Measurements from ENCODE around the gene SNRNP40. TPM values are rescaled to one million over a fixed set of nuclear protein-coding genes. Genes with fewer than 3 reads are reported as not detected.

SNRNP40 gene
- total and polyA plus RNA-seq, 2 of the 13 experiments (the other 11 are each of a cell fraction or from before 2014, with no cell fraction given) = 51.0 to 147 TPM

GRCh38 chr1:31227891-31228568 is 68.6 kb downstream of the SNRNP40 start:
- CTCF ChIA-PET (ENCODE audit: low intra/inter-chr PET ratio, low total read pairs) = no interaction called here
- H3K27ac ChIP-seq (ENCODE audit: extremely low read length, insufficient read depth, low read length) = no peak overlapping the region
- H3K9me3 ChIP-seq (ENCODE audit: low read length) = no peaks in the 10 kb centered on the region
- WGBS (ENCODE audit: low lambda C conversion rate) = 46% methylated on average over 4 of the region's 5 CpGs
- H3K79me2 ChIP-seq (ENCODE audit: insufficient read depth, low read length) = no peaks in the 10 kb centered on the region
- H3K27me3 ChIP-seq (ENCODE audit: control insufficient read depth in 1 of 2, insufficient read depth in 2 of 2, low read length in 2 of 2) = peaks cover 0 to 3% of the 10 kb centered on the region in 2 experiments; a peak in 1 of 5 replicates
- intact Hi-C loops (cut with micrococcal nuclease; ENCODE audit: unreplicated experiment) (no loop called here), in situ Hi-C loops (cut with HindIII; ENCODE audit: extremely low pct_ligation_motif_present, low pct_unique_long_range_greater_than_20kb) (no loop called here)
- no peak for DNase-seq (ENCODE audit: low spot score)
- ATAC-seq = no peak
- no peak for TF ChIP-seq TCF7L2 (IDR thresholded peaks at IDR 0.05; ENCODE audit: low read depth, low read length)
- no peak for TF ChIP-seq ZNF20 (CRISPR knock-in tag; IDR thresholded peaks at IDR 0.05)
- TF ChIP-seq HMGXB3 (CRISPR knock-in tag; IDR thresholded peaks at IDR 0.05; ENCODE audit: borderline replicate concordance) = no peak
- no peak for TF ChIP-seq PLSCR1 (CRISPR knock-in tag; IDR thresholded peaks at IDR 0.05; ENCODE audit: borderline replicate concordance)
- no peak for TF ChIP-seq HNRNPK (IDR thresholded peaks at IDR 0.05; ENCODE audit: low read depth, low read length, poor library complexity, severe bottlenecking)
- no peak for TF ChIP-seq ZNF883 (CRISPR knock-in tag; IDR thresholded peaks at IDR 0.05; ENCODE audit: not compliant biosample characterization)
- no peak for TF ChIP-seq HNRNPUL1 (IDR thresholded peaks at IDR 0.05; ENCODE audit: low read depth, low read length)
- TF ChIP-seq ZNF580 (CRISPR knock-in tag; IDR thresholded peaks at IDR 0.05; ENCODE audit: borderline replicate concordance, low read depth) = no peak
- no peak for TF ChIP-seq NFE2L2 (IDR thresholded peaks at IDR 0.05; ENCODE audit: low read length)
- no peak for TF ChIP-seq RBFOX2 (IDR thresholded peaks at IDR 0.05; ENCODE audit: low read depth, low read length)
- no peak for TF ChIP-seq KMT2B (CRISPR knock-in tag; IDR thresholded peaks at IDR 0.05)
- no peak for FAIRE-seq
- no peak overlapping the region for H3K4me3 ChIP-seq (replicated peaks in 1 of 3; ENCODE audit: insufficient read depth in 1 of 3, low read depth in 2 of 3, low read length in 3 of 3)
- H3K4me2 ChIP-seq (ENCODE audit: low read depth, low read length) = no peak overlapping the region
- no peaks in the 10 kb centered on the region for H3K36me3 ChIP-seq (replicated peaks in 1 of 2; ENCODE audit: control insufficient read depth in 1 of 2, insufficient read depth in 2 of 2, low read length in 2 of 2)
- H2AFZ ChIP-seq (ENCODE audit: low read length) = no peak overlapping the region
- H4K20me1 ChIP-seq (ENCODE audit: insufficient read depth, low read length) = no peaks in the 10 kb centered on the region
- POLR2A ChIA-PET = no interaction called here
- no TSS peak for BruUV-seq (replicated peaks)
- no peak overlapping the region for H3K9ac ChIP-seq (ENCODE audit: insufficient read depth, low read depth, low read length)
- 0 out of 2 replicates have a peak, but pooled peaks cover under 1% of the 10 kb centered on the region for H3K4me1 ChIP-seq (ENCODE audit: insufficient read depth, low read length)

Data from HepG2 (cell line).